Measurements from ENCODE around the gene PTPRM.

DNA sequence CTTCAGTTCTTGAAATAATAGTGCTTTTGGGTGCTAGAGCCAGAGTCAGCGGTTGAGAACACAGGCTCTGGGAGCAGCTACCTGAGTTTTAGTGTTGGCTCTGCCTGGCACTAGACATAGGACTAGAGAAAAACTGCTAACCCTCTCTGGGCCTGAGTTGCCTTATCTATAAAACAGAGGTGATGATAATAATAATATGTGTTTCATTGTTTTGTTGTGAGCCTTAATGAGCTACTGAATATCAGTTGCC, 391.7 kb downstream of the PTPRM start:
- no peak for TF ChIP-seq CTCF (IDR thresholded peaks at IDR 0.05)
- TF ChIP-seq EZH2phosphoT487 (IDR thresholded peaks at IDR 0.05), result no peak

Data from neural progenitor cell (in vitro differentiated cells).